ENCODE data around the gene PDHX. TPM values are rescaled to one million over a fixed set of nuclear protein-coding genes. Genes with fewer than 3 reads are reported as not detected.

Gene PDHX
- 22.0 TPM for total RNA-seq
- 10 to 100 TPM; 18.2 to 24.1 (median 19.6) TPM for polyA plus RNA-seq

DNA sequence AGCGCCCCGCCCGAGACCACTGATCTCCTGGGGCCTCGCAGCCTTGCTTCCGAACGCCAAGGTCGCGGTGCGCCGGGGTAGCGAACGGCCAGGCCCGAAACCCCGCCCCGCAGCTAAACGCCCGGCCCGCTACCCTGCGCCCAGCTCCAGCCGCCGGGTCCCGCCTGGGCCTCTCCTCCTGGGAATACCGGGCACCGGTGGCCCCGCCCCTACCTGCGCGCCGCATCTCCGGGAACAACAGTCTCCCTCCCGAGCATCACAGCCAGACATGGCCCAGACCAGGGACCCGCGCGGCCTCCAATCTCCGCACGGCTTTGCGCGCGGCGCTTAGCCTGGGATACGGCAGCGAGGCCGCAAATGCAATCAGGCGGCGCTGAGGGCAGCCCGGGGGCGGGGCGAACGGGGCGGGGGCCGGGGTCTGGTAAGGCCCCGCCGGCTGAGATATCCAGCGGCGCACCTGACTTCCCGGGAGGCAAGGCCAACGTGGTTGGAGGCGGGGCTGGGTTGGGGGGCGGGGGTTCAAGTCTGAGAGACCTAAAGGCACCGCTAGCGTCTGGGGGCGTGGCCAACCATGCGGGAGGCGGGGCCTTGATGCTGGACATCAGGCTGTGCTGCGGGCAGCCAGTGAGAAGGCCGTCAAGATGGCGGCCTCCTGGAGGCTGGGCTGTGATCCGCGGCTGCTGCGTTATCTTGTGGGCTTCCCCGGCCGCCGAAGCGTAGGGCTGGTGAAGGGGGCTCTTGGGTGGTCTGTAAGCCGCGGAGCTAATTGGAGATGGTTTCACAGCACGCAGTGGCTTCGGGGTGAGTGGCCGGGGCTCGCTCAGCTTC lies at the start of gene PDHX, which contains the start of gene APIP:
TSS of gene PDHX (plus strand) at position 604 of the 828 bp plus-strand sequence. CDS start at position 642, 38 bp downstream.
TSS of gene APIP (minus strand) at position 365 of the 828 bp plus-strand sequence. CDS start at position 270, 95 bp downstream.
- H3K9me3 Mint-ChIP-seq = no peaks in the 10 kb centered on the region
- ATAC-seq (ENCODE audit: low read depth in 2 of 2) (peak; percentile 87 to 92), DNase-seq (peak; percentile 89 to 99 (median 98))
- peaks cover 13% of the 10 kb centered on the region for H3K36me3 Mint-ChIP-seq
- peak within 1 kb of the TSS; percentile 86 for H3K4me3 ChIP-seq (ENCODE audit: low read depth, low read length)
- peak within 1 kb of the TSS; percentile 96 to 99 (median 98) for H3K27ac Mint-ChIP-seq
- H3K4me1 ChIP-seq (ENCODE audit: control insufficient read depth, insufficient read depth, low read length, poor library complexity, severe bottlenecking) = peaks cover 31% of the 10 kb centered on the region
- H3K36me3 ChIP-seq (ENCODE audit: control insufficient read depth, insufficient read depth, low read length) = no peaks in the 10 kb centered on the region
- H3K27me3 Mint-ChIP-seq = no peaks in the 10 kb centered on the region
- no peaks in the 10 kb centered on the region for H3K27me3 ChIP-seq (ENCODE audit: control insufficient read depth, insufficient read depth, low read length)
- peak within 1 kb of the TSS; percentile 86 for H3K27ac ChIP-seq (ENCODE audit: insufficient read depth, low read length, poor library complexity, severe bottlenecking)
- H3K9me3 ChIP-seq (ENCODE audit: control insufficient read depth in 2 of 2, low read length in 2 of 2) = no peaks in the 10 kb centered on the region
- H3K4me3 Mint-ChIP-seq = peak within 1 kb of the TSS; percentile 95 to 99 (median 98)
- peaks cover 26 to 72% (median 55%) of the 10 kb centered on the region in 4 donors for H3K4me1 Mint-ChIP-seq

DNA sequence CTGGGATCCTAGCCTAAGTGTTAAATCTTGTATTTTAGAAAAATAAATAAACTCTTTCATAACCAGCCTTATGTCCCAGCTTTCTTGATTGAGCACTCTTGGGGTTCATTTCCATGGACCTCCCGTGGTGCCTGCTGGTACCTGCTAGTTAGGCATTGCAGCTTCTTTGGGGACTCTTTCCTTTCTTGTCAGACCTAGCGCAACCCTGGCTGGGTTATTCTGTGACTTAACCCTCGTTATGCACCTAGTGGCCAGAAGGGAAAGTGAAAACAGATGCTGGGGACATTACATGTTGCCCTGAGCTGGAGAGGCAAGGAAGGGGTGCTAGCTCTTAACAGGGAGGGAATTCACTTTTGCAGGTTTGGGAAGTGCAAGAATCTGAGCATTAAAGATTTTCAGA lies 47.0 kb upstream of the PDHX start:
- H3K4me3 ChIP-seq (ENCODE audit: low read depth, low read length) = no peak overlapping the region
- no peaks in the 10 kb centered on the region for H3K9me3 ChIP-seq (ENCODE audit: control insufficient read depth in 2 of 2, low read length in 2 of 2)
- Mint-ChIP-seq H3K9me3 (peaks cover 0 to 4% (median 0%) of the 10 kb centered on the region in 7 donors), H3K36me3 (peaks cover 5% of the 10 kb centered on the region), H3K4me1 (peaks cover 0 to 2% (median 0%) of the 10 kb centered on the region in 4 donors), H3K27ac (no peak overlapping the region), H3K4me3 (no peak overlapping the region), H3K27me3 (peaks cover 3% of the 10 kb centered on the region)
- no peak overlapping the region for H3K27ac ChIP-seq (ENCODE audit: insufficient read depth, low read length, poor library complexity, severe bottlenecking)
- ATAC-seq (ENCODE audit: low read depth in 2 of 2) = no peak
- DNase-seq = peak in 1 of 3 donors; percentile 11
- H3K36me3 ChIP-seq (ENCODE audit: control insufficient read depth, insufficient read depth, low read length) = no peaks in the 10 kb centered on the region
- H3K4me1 ChIP-seq (ENCODE audit: control insufficient read depth, insufficient read depth, low read length, poor library complexity, severe bottlenecking) = no peaks in the 10 kb centered on the region
- H3K27me3 ChIP-seq (ENCODE audit: control insufficient read depth, insufficient read depth, low read length) = no peaks in the 10 kb centered on the region

DNA sequence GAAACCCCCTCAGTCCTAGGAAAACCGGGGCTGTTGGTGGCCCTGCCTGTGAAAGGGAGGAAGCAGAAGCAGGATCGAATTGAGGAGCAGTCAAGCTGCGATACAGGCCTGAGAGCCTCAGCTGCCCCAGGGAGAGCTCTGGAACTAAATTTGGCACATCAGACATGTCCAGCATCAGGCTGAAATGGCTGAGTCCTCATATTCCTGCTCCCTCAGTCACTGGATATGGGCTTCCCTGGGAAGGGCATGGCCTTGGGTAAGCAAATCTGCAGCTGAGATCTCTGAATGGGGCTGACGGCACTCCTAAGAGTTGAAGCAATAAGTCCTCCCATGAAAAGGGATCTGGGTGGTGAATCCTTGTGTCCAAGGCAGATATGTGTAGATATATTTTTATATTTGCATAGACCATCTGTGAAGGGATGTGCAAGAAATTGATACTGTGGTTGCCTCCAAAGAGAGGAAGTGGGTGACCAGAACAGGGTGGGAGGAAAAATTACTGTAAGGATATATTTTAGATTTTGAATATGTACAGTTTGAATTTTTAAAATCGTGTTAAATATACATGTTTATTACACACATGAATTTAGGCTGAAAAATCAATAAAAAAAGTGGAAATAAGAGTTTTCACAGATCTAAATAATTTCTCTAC lies 45.7 kb upstream of the PDHX start:
- Histone ChIP-seq H3K4me1 (ENCODE audit: control insufficient read depth, insufficient read depth, low read length, poor library complexity, severe bottlenecking) (no peaks in the 10 kb centered on the region), H3K36me3 (ENCODE audit: control insufficient read depth, insufficient read depth, low read length) (no peaks in the 10 kb centered on the region), H3K4me3 (ENCODE audit: low read depth, low read length) (no peak overlapping the region), H3K9me3 (ENCODE audit: control insufficient read depth in 2 of 2, low read length in 2 of 2) (no peaks in the 10 kb centered on the region), H3K27me3 (ENCODE audit: control insufficient read depth, insufficient read depth, low read length) (no peaks in the 10 kb centered on the region), H3K27ac (ENCODE audit: insufficient read depth, low read length, poor library complexity, severe bottlenecking) (no peak overlapping the region)
- H3K4me1 Mint-ChIP-seq = peaks cover 0 to 2% (median 0%) of the 10 kb centered on the region in 4 donors
- ATAC-seq (ENCODE audit: low read depth in 2 of 2) (no peak), DNase-seq (no peak)
- H3K27me3 Mint-ChIP-seq = no peaks in the 10 kb centered on the region
- no peak overlapping the region for H3K27ac Mint-ChIP-seq
- peaks cover 0 to 4% (median 0%) of the 10 kb centered on the region in 7 donors for H3K9me3 Mint-ChIP-seq
- H3K36me3 Mint-ChIP-seq = peaks cover 18% of the 10 kb centered on the region
- no peak overlapping the region for H3K4me3 Mint-ChIP-seq

DNA sequence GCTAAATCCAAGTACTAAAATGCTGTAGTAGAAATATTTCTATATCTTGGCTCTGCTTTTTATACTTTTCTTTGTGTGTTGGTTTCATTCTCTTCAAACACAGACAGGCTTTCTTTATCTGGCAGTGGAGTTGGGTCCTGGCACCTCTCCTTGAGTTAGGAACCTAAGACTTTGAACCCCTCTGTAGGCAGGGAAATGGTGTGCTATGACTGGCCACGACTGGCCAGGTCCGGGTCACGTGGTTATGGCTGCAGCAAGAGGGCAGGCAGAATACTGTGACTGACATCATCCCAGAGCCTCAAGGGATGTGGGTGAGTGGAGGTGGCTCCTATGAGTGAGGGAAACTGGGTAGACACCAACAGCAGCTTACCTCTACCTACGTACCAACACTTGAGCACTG lies 42.2 kb upstream of the PDHX start:
- H3K9me3 Mint-ChIP-seq = peaks cover 0 to 1% (median 0%) of the 10 kb centered on the region in 7 donors
- no peak overlapping the region for H3K27ac Mint-ChIP-seq

DNA sequence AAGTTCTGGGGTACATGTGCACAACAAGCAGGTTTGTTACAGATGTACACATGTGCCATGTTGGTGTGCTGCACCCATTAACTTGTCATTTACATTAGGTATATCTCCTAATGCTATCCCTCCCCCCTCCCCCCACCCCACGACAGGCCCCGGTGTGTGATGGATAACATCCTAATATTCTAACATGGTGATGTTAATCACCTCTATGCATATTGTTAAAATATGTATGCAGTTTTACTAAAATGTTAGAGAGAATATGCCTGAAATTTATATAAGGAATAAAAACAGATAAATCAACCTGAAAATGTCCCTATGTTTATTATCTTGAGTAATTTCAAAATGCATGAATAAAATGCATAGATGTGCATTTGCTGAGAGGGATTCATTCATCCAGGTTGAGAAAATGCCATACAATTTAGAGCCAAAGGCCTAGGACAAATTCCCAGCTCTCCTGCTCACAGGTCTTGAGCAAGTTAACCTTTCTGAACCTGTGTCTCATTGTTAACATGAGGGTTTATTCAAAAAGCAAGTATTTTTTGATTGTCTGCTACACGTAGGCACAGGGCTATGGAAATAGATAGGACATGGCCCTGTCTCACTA lies 38.9 kb upstream of the PDHX start:
- ATAC-seq (ENCODE audit: low read depth in 2 of 2) = no peak
- Mint-ChIP-seq H3K27me3 (no peaks in the 10 kb centered on the region), H3K27ac (no peak overlapping the region), H3K9me3 (peaks cover 0 to 2% (median 0%) of the 10 kb centered on the region in 7 donors), H3K4me3 (no peak overlapping the region), H3K36me3 (peaks cover 23% of the 10 kb centered on the region), H3K4me1 (peaks cover 0 to 5% (median 0%) of the 10 kb centered on the region in 4 donors)
- no peaks in the 10 kb centered on the region for H3K9me3 ChIP-seq (ENCODE audit: control insufficient read depth in 2 of 2, low read length in 2 of 2)
- H3K4me1 ChIP-seq (ENCODE audit: control insufficient read depth, insufficient read depth, low read length, poor library complexity, severe bottlenecking) = no peaks in the 10 kb centered on the region
- H3K27ac ChIP-seq (ENCODE audit: insufficient read depth, low read length, poor library complexity, severe bottlenecking) = no peak overlapping the region
- peaks cover 6% of the 10 kb centered on the region for H3K36me3 ChIP-seq (ENCODE audit: control insufficient read depth, insufficient read depth, low read length)
- H3K4me3 ChIP-seq (ENCODE audit: low read depth, low read length) = no peak overlapping the region
- H3K27me3 ChIP-seq (ENCODE audit: control insufficient read depth, insufficient read depth, low read length) = no peaks in the 10 kb centered on the region
- DNase-seq = no peak

More for the DNA sequence above, 42.2 kb upstream of the PDHX start:
- Histone ChIP-seq H3K4me3 (ENCODE audit: low read depth, low read length) (no peak overlapping the region), H3K4me1 (ENCODE audit: control insufficient read depth, insufficient read depth, low read length, poor library complexity, severe bottlenecking) (no peaks in the 10 kb centered on the region), H3K9me3 (ENCODE audit: control insufficient read depth in 2 of 2, low read length in 2 of 2) (no peaks in the 10 kb centered on the region), H3K36me3 (ENCODE audit: control insufficient read depth, insufficient read depth, low read length) (peaks cover 2% of the 10 kb centered on the region), H3K27ac (ENCODE audit: insufficient read depth, low read length, poor library complexity, severe bottlenecking) (no peak overlapping the region), H3K27me3 (ENCODE audit: control insufficient read depth, insufficient read depth, low read length) (no peaks in the 10 kb centered on the region)
- H3K27me3 Mint-ChIP-seq = no peaks in the 10 kb centered on the region
- peaks cover 0 to 5% (median 1%) of the 10 kb centered on the region in 4 donors for H3K4me1 Mint-ChIP-seq
- H3K36me3 Mint-ChIP-seq = peaks cover 18% of the 10 kb centered on the region
- no peak for ATAC-seq (ENCODE audit: low read depth in 2 of 2)
- no peak for DNase-seq
- H3K4me3 Mint-ChIP-seq = no peak overlapping the region

DNA sequence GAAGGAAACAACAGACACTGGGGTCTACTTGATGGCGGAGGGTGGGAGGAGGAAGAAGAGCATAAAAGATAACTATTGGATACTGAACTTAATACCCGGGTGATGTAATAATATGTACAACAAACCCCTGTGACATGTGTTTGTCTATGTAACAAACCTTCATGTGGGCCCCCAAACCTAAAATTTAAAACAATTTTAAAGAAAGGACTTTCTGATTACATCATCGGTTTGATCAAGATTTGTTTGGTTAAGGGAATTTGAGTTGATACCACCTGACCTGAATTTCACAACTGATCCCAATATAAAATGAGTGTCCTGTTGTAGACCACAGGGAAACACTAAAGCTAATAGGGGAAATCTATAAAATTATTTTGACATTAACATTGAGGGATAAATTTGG lies 34.5 kb upstream of the PDHX start:
- H3K36me3 Mint-ChIP-seq = peaks cover 23% of the 10 kb centered on the region
- H3K9me3 Mint-ChIP-seq = peaks cover 0 to 2% (median 0%) of the 10 kb centered on the region in 7 donors
- ATAC-seq (ENCODE audit: low read depth in 2 of 2) (no peak), DNase-seq (no peak)
- Histone ChIP-seq H3K27me3 (ENCODE audit: control insufficient read depth, insufficient read depth, low read length) (no peaks in the 10 kb centered on the region), H3K4me1 (ENCODE audit: control insufficient read depth, insufficient read depth, low read length, poor library complexity, severe bottlenecking) (no peaks in the 10 kb centered on the region), H3K9me3 (ENCODE audit: control insufficient read depth in 2 of 2, low read length in 2 of 2) (no peaks in the 10 kb centered on the region), H3K4me3 (ENCODE audit: low read depth, low read length) (no peak overlapping the region), H3K27ac (ENCODE audit: insufficient read depth, low read length, poor library complexity, severe bottlenecking) (no peak overlapping the region), H3K36me3 (ENCODE audit: control insufficient read depth, insufficient read depth, low read length) (peaks cover 18% of the 10 kb centered on the region)
- no peaks in the 10 kb centered on the region for H3K27me3 Mint-ChIP-seq
- no peak overlapping the region for H3K27ac Mint-ChIP-seq
- peaks cover 0 to 5% (median 0%) of the 10 kb centered on the region in 4 donors for H3K4me1 Mint-ChIP-seq
- no peak overlapping the region for H3K4me3 Mint-ChIP-seq

DNA sequence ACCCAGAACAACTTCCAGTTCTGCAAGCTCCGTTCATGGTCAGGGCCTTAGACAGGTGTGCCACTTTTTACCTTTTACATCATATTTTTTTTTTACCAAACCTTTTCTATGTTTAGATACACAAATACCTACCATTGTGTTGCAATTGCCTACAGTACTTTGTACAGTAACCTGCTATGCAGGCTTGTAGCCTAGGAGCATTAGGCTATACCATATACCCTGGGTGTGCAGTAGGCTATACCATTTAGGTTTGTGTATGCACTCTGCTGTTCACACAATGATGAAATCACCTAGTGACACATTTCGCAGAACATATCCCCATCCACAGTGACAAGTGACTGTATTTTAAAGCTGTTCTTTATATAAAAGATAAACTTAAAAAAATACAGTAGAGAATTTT lies 29.8 kb upstream of the PDHX start:
- Histone ChIP-seq H3K27ac (ENCODE audit: insufficient read depth, low read length, poor library complexity, severe bottlenecking) (no peak overlapping the region), H3K4me1 (ENCODE audit: control insufficient read depth, insufficient read depth, low read length, poor library complexity, severe bottlenecking) (no peaks in the 10 kb centered on the region), H3K9me3 (ENCODE audit: control insufficient read depth in 2 of 2, low read length in 2 of 2) (no peaks in the 10 kb centered on the region), H3K4me3 (ENCODE audit: low read depth, low read length) (no peak overlapping the region), H3K27me3 (ENCODE audit: control insufficient read depth, insufficient read depth, low read length) (no peaks in the 10 kb centered on the region), H3K36me3 (ENCODE audit: control insufficient read depth, insufficient read depth, low read length) (peaks cover 20% of the 10 kb centered on the region)
- peaks cover 0 to 2% (median 0%) of the 10 kb centered on the region in 7 donors for H3K9me3 Mint-ChIP-seq
- H3K36me3 Mint-ChIP-seq = peaks cover 38% of the 10 kb centered on the region
- H3K27me3 Mint-ChIP-seq = no peaks in the 10 kb centered on the region
- no peak overlapping the region for H3K4me3 Mint-ChIP-seq
- ATAC-seq (ENCODE audit: low read depth in 2 of 2) (no peak), DNase-seq (no peak)
- no peak overlapping the region for H3K27ac Mint-ChIP-seq
- H3K4me1 Mint-ChIP-seq = no peaks in the 10 kb centered on the region
